OCI-LY3 (cell line): Measurements from ENCODE around the gene MICU1.

Experiments used
- H2AFZ ChIP-seq: fragments of 200-600, 300-600 bp; shearing (Covaris generic); 2 replicates; pipeline ENCODE4 v1.6.0; 2014; ENCODE audit warnings: antibody characterized with exemption, low read depth, low read length
- H3K27ac ChIP-seq: fragments of 200-600, 300-600 bp; sonication (generic); 2 replicates; pipeline ENCODE4 v1.5.1; 2014; ENCODE audit warnings: mild to moderate bottlenecking, low read length, moderate library complexity, mixed read lengths
- H3K27me3 ChIP-seq: fragments of 200-600, 300-600 bp; sonication (generic); 2 replicates; pipeline ENCODE4 v1.6.1; 2014; ENCODE audit warnings: low read depth, low read length, mixed read lengths
- H3K36me3 ChIP-seq: fragments of 200-600, 300-600 bp; sonication (generic); replicated peaks from 2 replicates; pipeline ENCODE3; 2014; ENCODE audit warnings: low read depth, low read length, mixed read lengths
- H3K4me1 ChIP-seq: fragments of 300-600, 200-600 bp; sonication (generic); 2 replicates; pipeline ENCODE4 v1.6.1; 2014; ENCODE audit warnings: low read length, mixed read lengths
- H3K4me2 ChIP-seq: fragments of 200-600, 300-600 bp; sonication (generic); 2 replicates; pipeline ENCODE4 v1.6.1; 2014; ENCODE audit warnings: low read length, mixed read lengths
- H3K4me3 ChIP-seq: fragments of 300-600, 200-600 bp; sonication (generic); 2 replicates; pipeline ENCODE4 v1.5.1; 2014; ENCODE audit warnings: antibody characterized with exemption, mild to moderate bottlenecking, low read length, moderate library complexity
- H3K79me2 ChIP-seq: fragments of 300-600, 200-600 bp; shearing (Covaris generic); 2 replicates; pipeline ENCODE4 v1.6.1; 2014; ENCODE audit warnings: mild to moderate bottlenecking, low read length, mixed read lengths
- H3K9ac ChIP-seq: fragments of 300-600, 200-600 bp; shearing (Covaris generic); 2 replicates; pipeline ENCODE4 v1.6.0; 2014; ENCODE audit warnings: mild to moderate bottlenecking, low read length, moderate library complexity
- H3K9me3 ChIP-seq: fragments of 200-600, 300-600 bp; shearing (Covaris generic); 2 replicates; pipeline ENCODE4 v1.6.1; 2014; ENCODE audit warnings: low read length, mixed read lengths; ENCODE audit not compliant: insufficient read depth
- H4K20me1 ChIP-seq: fragments of 200-600, 300-600 bp; sonication (generic); 2 replicates; pipeline ENCODE4 v1.6.1; 2016; ENCODE audit warnings: low read length, mixed read lengths; ENCODE audit not compliant: insufficient read depth
- EZH2phosphoT487 ChIP-seq: fragments of 200-600 bp; shearing (Covaris generic); IDR thresholded peaks from 2 replicates; pipeline ENCODE4 v1.6.1; 2018; ENCODE audit warnings: antibody characterized with exemption, mixed run types, low read depth
- TF ChIP-seq, protein P1 (sequence below): fragments of 200-600, 300-600 bp; sonication (generic); IDR thresholded peaks from 2 replicates; pipeline ENCODE4 v1.5.1; 2014; ENCODE audit warnings: antibody characterized with exemption, low read length, low read depth

MICU1 gene

DNA sequence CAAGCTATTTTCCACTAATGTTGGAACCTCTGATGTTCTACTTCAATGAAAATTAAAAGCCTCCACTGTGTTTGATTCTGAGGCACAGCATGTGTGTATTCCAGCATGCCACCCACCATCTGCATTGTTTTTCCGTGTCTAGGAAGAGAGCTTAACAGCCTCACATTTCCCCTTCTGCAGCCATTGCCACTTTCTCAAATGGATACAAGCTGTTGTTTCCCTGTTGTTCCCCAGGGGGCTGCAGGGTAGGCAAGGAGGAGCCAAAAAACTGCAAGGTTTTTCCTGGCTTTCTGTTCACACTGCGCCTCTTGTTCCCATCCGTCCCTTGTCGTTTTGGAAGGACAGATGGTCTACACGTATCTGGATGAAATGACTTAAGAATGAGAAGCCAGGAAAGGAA lies 198.9 kb downstream of the MICU1 start:
- Histone ChIP-seq H3K4me1 (no peaks in the 10 kb centered on the region), H3K27me3 (no peaks in the 10 kb centered on the region), H3K9me3 (no peaks in the 10 kb centered on the region), H3K9ac (no peak overlapping the region), H3K4me2 (no peak overlapping the region), H3K79me2 (no peaks in the 10 kb centered on the region), H2AFZ (no peak overlapping the region), H3K27ac (no peak overlapping the region), H4K20me1 (no peaks in the 10 kb centered on the region), H3K36me3 (peaks cover 2% of the 10 kb centered on the region), H3K4me3 (no peak overlapping the region)
- TF ChIP-seq EZH2phosphoT487: no peak
- TF ChIP-seq, protein P1, sequence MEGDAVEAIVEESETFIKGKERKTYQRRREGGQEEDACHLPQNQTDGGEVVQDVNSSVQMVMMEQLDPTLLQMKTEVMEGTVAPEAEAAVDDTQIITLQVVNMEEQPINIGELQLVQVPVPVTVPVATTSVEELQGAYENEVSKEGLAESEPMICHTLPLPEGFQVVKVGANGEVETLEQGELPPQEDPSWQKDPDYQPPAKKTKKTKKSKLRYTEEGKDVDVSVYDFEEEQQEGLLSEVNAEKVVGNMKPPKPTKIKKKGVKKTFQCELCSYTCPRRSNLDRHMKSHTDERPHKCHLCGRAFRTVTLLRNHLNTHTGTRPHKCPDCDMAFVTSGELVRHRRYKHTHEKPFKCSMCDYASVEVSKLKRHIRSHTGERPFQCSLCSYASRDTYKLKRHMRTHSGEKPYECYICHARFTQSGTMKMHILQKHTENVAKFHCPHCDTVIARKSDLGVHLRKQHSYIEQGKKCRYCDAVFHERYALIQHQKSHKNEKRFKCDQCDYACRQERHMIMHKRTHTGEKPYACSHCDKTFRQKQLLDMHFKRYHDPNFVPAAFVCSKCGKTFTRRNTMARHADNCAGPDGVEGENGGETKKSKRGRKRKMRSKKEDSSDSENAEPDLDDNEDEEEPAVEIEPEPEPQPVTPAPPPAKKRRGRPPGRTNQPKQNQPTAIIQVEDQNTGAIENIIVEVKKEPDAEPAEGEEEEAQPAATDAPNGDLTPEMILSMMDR: no peak

DNA sequence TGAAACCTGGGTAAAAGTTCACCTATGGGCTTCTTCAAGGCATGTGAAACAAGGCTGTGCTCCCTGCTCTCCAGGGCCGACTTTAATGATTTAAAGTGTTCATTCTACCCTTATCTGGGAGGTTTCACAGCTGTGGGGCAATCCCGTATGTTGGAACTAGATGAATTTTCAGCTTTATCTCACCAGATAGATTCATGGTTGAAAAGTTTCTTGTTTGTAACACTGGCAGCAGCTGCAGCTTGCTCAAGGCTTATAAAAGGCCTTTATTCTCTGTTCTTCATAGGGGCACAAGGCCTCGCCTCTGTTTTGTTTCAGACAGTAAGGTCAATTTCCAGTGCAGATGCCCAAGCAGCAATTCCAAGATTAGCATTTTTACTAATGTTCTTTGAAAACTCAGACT lies 200.7 kb downstream of the MICU1 start:
- Histone ChIP-seq H3K9ac (no peak overlapping the region), H3K36me3 (peaks cover 4% of the 10 kb centered on the region), H3K27me3 (no peaks in the 10 kb centered on the region), H3K27ac (no peak overlapping the region), H3K9me3 (no peaks in the 10 kb centered on the region), H3K79me2 (no peaks in the 10 kb centered on the region), H3K4me1 (no peaks in the 10 kb centered on the region), H2AFZ (no peak overlapping the region), H4K20me1 (no peaks in the 10 kb centered on the region), H3K4me3 (no peak overlapping the region), H3K4me2 (no peak overlapping the region)
- TF ChIP-seq, protein P1: no peak
- no peak for TF ChIP-seq EZH2phosphoT487

DNA sequence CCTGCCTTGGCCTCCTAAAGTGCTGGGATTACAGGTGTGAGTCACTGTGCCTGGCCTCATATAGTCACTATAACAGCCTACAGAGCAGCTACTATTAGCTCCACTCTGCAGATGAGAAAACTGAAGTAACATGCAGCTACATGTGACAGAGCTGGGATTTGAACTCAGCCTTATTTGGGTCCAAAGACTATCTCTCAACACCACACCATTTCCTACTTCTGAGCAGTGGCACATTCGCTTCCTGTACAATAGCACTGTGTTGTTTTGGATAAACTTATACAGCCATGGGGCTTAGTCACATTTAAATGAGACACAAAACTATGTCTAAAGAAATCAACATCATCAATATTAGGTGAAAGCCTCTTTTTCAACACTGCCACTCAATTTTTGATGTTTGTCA lies 201.3 kb downstream of the MICU1 start:
- Histone ChIP-seq H3K4me2 (no peak overlapping the region), H3K4me3 (no peak overlapping the region), H3K27me3 (no peaks in the 10 kb centered on the region), H3K9me3 (no peaks in the 10 kb centered on the region), H4K20me1 (no peaks in the 10 kb centered on the region), H3K9ac (no peak overlapping the region), H3K36me3 (peaks cover 4% of the 10 kb centered on the region), H3K4me1 (no peaks in the 10 kb centered on the region), H3K79me2 (no peaks in the 10 kb centered on the region), H2AFZ (no peak overlapping the region), H3K27ac (no peak overlapping the region)
- TF ChIP-seq EZH2phosphoT487: no peak

DNA sequence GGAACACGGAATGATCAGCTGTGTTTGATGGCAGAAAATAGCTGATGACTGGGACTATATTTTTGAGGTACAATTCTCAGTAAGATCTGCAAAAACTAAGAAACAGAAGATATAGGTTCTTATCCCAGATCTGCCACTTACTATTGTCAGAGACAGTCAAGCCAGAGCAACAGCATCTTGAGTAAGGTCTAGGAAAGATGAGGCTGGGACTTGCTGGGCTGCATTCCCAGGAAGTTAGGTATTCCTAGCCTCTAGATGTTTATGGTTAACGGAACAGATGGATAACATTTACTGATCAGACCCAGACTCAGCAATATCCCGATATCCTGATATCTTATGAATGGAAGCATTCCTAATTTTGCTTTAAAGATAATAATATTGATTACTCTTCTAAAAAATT lies 202.5 kb downstream of the MICU1 start:
- Histone ChIP-seq H3K4me1 (no peaks in the 10 kb centered on the region), H2AFZ (no peak overlapping the region), H3K4me2 (no peak overlapping the region), H3K27ac (no peak overlapping the region), H3K27me3 (no peaks in the 10 kb centered on the region), H3K9me3 (no peaks in the 10 kb centered on the region), H3K9ac (no peak overlapping the region), H3K36me3 (peaks cover 4% of the 10 kb centered on the region), H4K20me1 (no peaks in the 10 kb centered on the region), H3K4me3 (no peak overlapping the region), H3K79me2 (no peaks in the 10 kb centered on the region)
- TF ChIP-seq, protein P1: no peak
- TF ChIP-seq EZH2phosphoT487: no peak

DNA sequence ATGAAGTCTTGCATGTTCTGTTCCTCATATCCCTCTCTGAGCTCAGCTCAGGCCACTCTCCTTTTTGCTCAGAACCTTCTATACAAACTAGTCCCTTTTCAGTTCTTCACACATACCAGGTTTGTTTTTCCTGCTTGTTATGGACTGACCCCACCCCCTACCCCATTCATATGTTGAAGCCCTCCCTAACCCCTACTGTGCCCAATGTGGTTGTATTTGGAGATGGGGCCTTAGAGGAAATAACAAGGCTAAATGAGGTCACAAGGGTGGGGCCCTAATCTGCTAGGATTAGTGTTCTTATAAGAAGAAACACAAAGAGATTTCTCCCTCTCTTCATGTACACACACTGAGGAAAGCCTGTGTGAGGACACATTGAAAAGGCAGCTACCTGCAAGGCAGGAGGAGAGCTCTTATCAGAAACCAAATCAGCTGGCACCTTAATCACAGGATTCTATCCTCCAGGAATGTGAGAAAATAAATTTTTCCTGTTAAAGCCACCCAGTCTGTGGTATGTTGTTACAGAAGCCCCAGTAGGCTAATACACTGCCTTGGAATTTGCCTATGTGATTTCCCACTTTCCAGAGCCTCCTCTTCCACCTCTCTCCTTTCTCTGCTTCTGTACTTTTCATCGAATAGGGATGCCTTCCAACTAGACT lies 203.9 kb downstream of the MICU1 start:
- peaks cover 4% of the 10 kb centered on the region; the same call in 1 of the 2 replicates for H3K4me1 ChIP-seq
- H3K36me3 ChIP-seq: peaks cover 4% of the 10 kb centered on the region
- H3K4me2 ChIP-seq: no peak overlapping the region

More for the DNA sequence above, 203.9 kb downstream of the MICU1 start:
- TF ChIP-seq, protein P1: no peak
- no peak for TF ChIP-seq EZH2phosphoT487
- no peaks in the 10 kb centered on the region for H3K27me3 ChIP-seq
- H3K4me3 ChIP-seq: no peak overlapping the region
- no peak overlapping the region for H2AFZ ChIP-seq
- no peak overlapping the region for H3K9ac ChIP-seq
- H3K27ac ChIP-seq: no peak overlapping the region
- H3K9me3 ChIP-seq: no peaks in the 10 kb centered on the region
- H4K20me1 ChIP-seq: no peaks in the 10 kb centered on the region
- no peaks in the 10 kb centered on the region for H3K79me2 ChIP-seq
